Omental fat pad (tissue), 4 donors: Measurements from ENCODE around the gene ZBTB45. TPM values are rescaled to one million over a fixed set of nuclear protein-coding genes. Genes with fewer than 3 reads are reported as not detected.

ENCODE experiments used
- ATAC-seq: fragments of 150-250 bp; one replicate; pipeline ENCODE4 v1.9.1; 2016; ENCODE audit warnings: mild to moderate bottlenecking, moderate library complexity; ENCODE audit not compliant: low FRiP score
- DNase-seq: peaks from one replicate; pipeline ENCODE4 v3.0.0-alpha.2; 2019; ENCODE audit warnings: low spot score
- CTCF ChIP-seq, 3 donors: fragments of 450-650 bp; IDR thresholded peaks; one replicate each; pipeline ENCODE4 v1.5.1; 2016 to 2017; ENCODE audit warnings: antibody characterized with exemption in 3 of 3, mild to moderate bottlenecking in 3 of 3, moderate library complexity in 2 of 3
- total RNA-seq, 4 donors: library from RNA; depleted of rRNA; stranded (reverse); fragments of >200 nt; gene quantifications; one replicate each; pipeline ENCODE4 v1.1.0, GENCODE V29; 2016

ZBTB45 gene
- total RNA-seq, 4 donors from 2014 or later = 4.6 to 10.2 (median 8.4) TPM

GRCh38 chr19:58553799-58554493 lies 34.3 kb upstream of the ZBTB45 start:
- no peak for DNase-seq
- TF ChIP-seq CTCF (IDR thresholded peaks at IDR 0.05) = no peak
- no peak for ATAC-seq

- DNase-seq = no peak
- ATAC-seq = no peak
- TF ChIP-seq CTCF (IDR thresholded peaks at IDR 0.05) = no peak
These were observed 33.0 kb upstream of the ZBTB45 start for GRCh38 chr19:58552655-58553054.

GRCh38 chr19:58551577-58552471 lies 32.2 kb upstream of the ZBTB45 start:
- ATAC-seq (no peak), DNase-seq (no peak)
- no peak for TF ChIP-seq CTCF (IDR thresholded peaks at IDR 0.05)

- no peak for ATAC-seq
- no peak for DNase-seq
- no peak for TF ChIP-seq CTCF (IDR thresholded peaks at IDR 0.05)
These were observed 31.5 kb upstream of the ZBTB45 start for GRCh38 chr19:58551123-58551497.

GRCh38 chr19:58550362-58551122 lies 30.9 kb upstream of the ZBTB45 start:
- DNase-seq = no peak
- ATAC-seq = no peak
- TF ChIP-seq CTCF (IDR thresholded peaks at IDR 0.05) = no peak

- DNase-seq (no peak), ATAC-seq (no peak)
- no peak for TF ChIP-seq CTCF (IDR thresholded peaks at IDR 0.05)
These were observed 30.2 kb upstream of the ZBTB45 start for GRCh38 chr19:58549664-58550361.
